MM.1S (cell line): Measurements from ENCODE around the gene FMN1.

Source experiments
- DNase-seq: peaks from one replicate; pipeline ENCODE4 v3.0.0-alpha.2; 2015
- H2AFZ ChIP-seq: fragments of 300-600 bp; sonication (generic); 2 replicates; pipeline ENCODE4 v1.6.0; 2016; ENCODE audit warnings: antibody characterized with exemption, low read length
- H3F3A ChIP-seq: fragments of 300-600 bp; sonication (generic); 2 replicates; pipeline ENCODE4 v1.6.1; 2016; ENCODE audit warnings: mild to moderate bottlenecking, antibody characterized with exemption, low read length, moderate library complexity, mixed read lengths; ENCODE audit not compliant: insufficient read depth
- H3K27ac ChIP-seq: fragments of 300-600 bp; sonication (generic); 2 replicates; pipeline ENCODE4 v1.5.1; 2016; ENCODE audit warnings: mild to moderate bottlenecking, low read length
- H3K27me3 ChIP-seq: fragments of 300-600 bp; sonication (generic); replicated peaks from 2 replicates; pipeline ENCODE4 v1.6.0; 2016; ENCODE audit warnings: low read length; ENCODE audit not compliant: insufficient read depth
- H3K36me3 ChIP-seq: fragments of 300-600 bp; sonication (generic); replicated peaks from 2 replicates; pipeline ENCODE4 v1.6.1; 2016; ENCODE audit warnings: mild to moderate bottlenecking, low read length, mixed read lengths; ENCODE audit not compliant: insufficient read depth
- H3K4me1 ChIP-seq: fragments of 300-600 bp; sonication (generic); 2 replicates; pipeline ENCODE4 v1.6.1; 2016; ENCODE audit warnings: low read length, mixed read lengths
- H3K4me2 ChIP-seq: fragments of 300-600 bp; sonication (generic); 2 replicates; pipeline ENCODE4 v1.6.0; 2016; ENCODE audit warnings: low read depth, low read length
- H3K4me3 ChIP-seq: fragments of 300-600 bp; sonication (generic); 2 replicates; pipeline ENCODE4 v1.5.1; 2016; ENCODE audit warnings: low read length, mixed read lengths
- H3K79me2 ChIP-seq: fragments of 300-600 bp; sonication (generic); 2 replicates; pipeline ENCODE4 v1.6.1; 2016; ENCODE audit warnings: mixed run types, low read length, mixed read lengths
- H3K9ac ChIP-seq: fragments of 300-600 bp; sonication (generic); 2 replicates; pipeline ENCODE4 v1.6.1; 2016; ENCODE audit warnings: low read length, mixed read lengths
- H3K9me2 ChIP-seq: fragments of 300-600 bp; sonication (generic); replicated peaks from 2 replicates; pipeline ENCODE4 v1.6.1; 2016; ENCODE audit warnings: mild to moderate bottlenecking, low read length, mixed read lengths; ENCODE audit not compliant: insufficient read depth
- H3K9me3 ChIP-seq: fragments of 300-600 bp; sonication (generic); replicated peaks from 2 replicates; pipeline ENCODE4 v1.6.1; 2016; ENCODE audit warnings: mild to moderate bottlenecking, low read length, mixed read lengths; ENCODE audit not compliant: insufficient read depth
- H4K20me1 ChIP-seq: fragments of 300-600 bp; sonication (generic); 2 replicates; pipeline ENCODE4 v1.6.1; 2016; ENCODE audit warnings: mild to moderate bottlenecking, low read length, moderate library complexity, mixed read lengths; ENCODE audit not compliant: insufficient read depth
- CTCF ChIP-seq: fragments of 300-600 bp; sonication (generic); IDR thresholded peaks from 2 replicates; pipeline ENCODE4 v1.5.1; 2016; ENCODE audit warnings: antibody characterized with exemption, low read length, mixed read lengths
- EZH2 ChIP-seq: fragments of 300-600 bp; sonication (generic); optimal IDR thresholded peaks from 2 replicates; pipeline ENCODE3; 2017; ENCODE audit warnings: low read depth, mild to moderate bottlenecking, antibody characterized with exemption, low read length, mixed read lengths
- EZH2phosphoT487 ChIP-seq: fragments of 300-600 bp; sonication (generic); IDR thresholded peaks from 2 replicates; pipeline ENCODE4 v1.6.1; 2018; ENCODE audit warnings: antibody characterized with exemption, low read length

FMN1 gene

GRCh38 chr15:33021806-33022389, 172.6 kb downstream of the FMN1 start:
- Histone ChIP-seq H4K20me1 (no peaks in the 10 kb centered on the region), H3K4me3 (no peak overlapping the region)

GRCh38 chr15:33019354-33019981, 175.0 kb downstream of the FMN1 start:
- TF ChIP-seq CTCF = no peak
- no peak for TF ChIP-seq EZH2phosphoT487
- H3K9me3 ChIP-seq = no peaks in the 10 kb centered on the region
- 0 out of 2 replicates have a peak, but pooled peaks cover 6% of the 10 kb centered on the region for H3K79me2 ChIP-seq
- no peaks in the 10 kb centered on the region for H3K36me3 ChIP-seq
- peaks cover 33% of the 10 kb centered on the region for H3K4me1 ChIP-seq
- no peaks in the 10 kb centered on the region for H3K9me2 ChIP-seq
- H3F3A ChIP-seq = peaks cover 15% of the 10 kb centered on the region
- H3K27ac ChIP-seq = no peak overlapping the region
- no peaks in the 10 kb centered on the region for H3K27me3 ChIP-seq
- no peak for DNase-seq
- H3K9ac ChIP-seq = no peak overlapping the region
- no peak overlapping the region for H3K4me2 ChIP-seq
- H3K4me3 ChIP-seq = no peak overlapping the region
- no peak overlapping the region for H2AFZ ChIP-seq
- no peaks in the 10 kb centered on the region for H4K20me1 ChIP-seq

More at GRCh38 chr15:33021806-33022389, 172.6 kb downstream of the FMN1 start:
- Histone ChIP-seq H3K4me2 (peak overlapping the region; percentile 22; the same call in 1 of the 2 replicates), H3K9me3 (no peaks in the 10 kb centered on the region), H3K36me3 (no peaks in the 10 kb centered on the region), H3K9ac (0 out of 2 replicates have a peak overlapping the region, but pooled peaks have one; percentile 9), H3K79me2 (0 out of 2 replicates have a peak, but pooled peaks cover 6% of the 10 kb centered on the region), H3K4me1 (peaks cover 24% of the 10 kb centered on the region), H3F3A (peaks cover 7% of the 10 kb centered on the region), H2AFZ (no peak overlapping the region), H3K9me2 (no peaks in the 10 kb centered on the region), H3K27me3 (no peaks in the 10 kb centered on the region), H3K27ac (no peak overlapping the region; the same call in 1 of the 2 replicates)
- DNase-seq = peak; percentile 61
- no peak for TF ChIP-seq EZH2phosphoT487
- peak; percentile 67 for TF ChIP-seq CTCF

GRCh38 chr15:33016405-33017024, 178.0 kb downstream of the FMN1 start:
- H3K27me3 ChIP-seq = no peaks in the 10 kb centered on the region
- peak overlapping the region; percentile 3; the same call in 1 of the 2 replicates for H2AFZ ChIP-seq
- no peak for TF ChIP-seq EZH2phosphoT487
- TF ChIP-seq CTCF = no peak
- TF ChIP-seq EZH2 = no peak
- H3K36me3 ChIP-seq = no peaks in the 10 kb centered on the region
- peak overlapping the region; percentile 94 for H3K27ac ChIP-seq
- no peaks in the 10 kb centered on the region for H3K9me3 ChIP-seq
- H3K9ac ChIP-seq = peak overlapping the region; percentile 69
- H3K9me2 ChIP-seq = no peaks in the 10 kb centered on the region
- H3K4me2 ChIP-seq = peak overlapping the region; percentile 87
- peaks cover 15% of the 10 kb centered on the region for H3F3A ChIP-seq
- DNase-seq = peak; percentile 93
- no peaks in the 10 kb centered on the region for H3K79me2 ChIP-seq
- H4K20me1 ChIP-seq = no peaks in the 10 kb centered on the region
- H3K4me3 ChIP-seq = peak overlapping the region; percentile 44
- peaks cover 20% of the 10 kb centered on the region for H3K4me1 ChIP-seq
